NCI-H187 (cell line): Measurements from ENCODE around the gene CNNM4.

Source experiments
- DNase-seq, 2 experiments: peaks; one replicate each; lab custom pipeline; 2025; lab: John Stamatoyannopoulos, UW

Gene CNNM4

DNA sequence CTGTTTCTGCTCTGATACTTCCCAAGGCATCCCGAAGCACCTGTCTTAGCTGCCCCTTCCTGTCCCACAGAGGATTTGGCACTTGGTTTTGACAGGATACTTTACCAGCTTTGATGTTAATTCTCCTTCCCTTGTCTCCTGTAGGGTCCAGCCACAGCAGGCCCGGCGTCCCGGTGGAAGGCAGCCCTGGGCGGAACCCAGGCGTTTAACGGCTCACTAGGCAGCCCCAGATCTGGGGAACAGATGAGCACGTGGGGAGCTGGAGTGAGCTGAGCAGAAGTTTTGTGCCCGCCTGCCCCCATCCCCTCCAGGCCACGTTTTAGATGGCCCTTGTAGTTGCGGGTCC is 71.7 kb downstream of the CNNM4 start:
- DNase-seq = no peak

DNA sequence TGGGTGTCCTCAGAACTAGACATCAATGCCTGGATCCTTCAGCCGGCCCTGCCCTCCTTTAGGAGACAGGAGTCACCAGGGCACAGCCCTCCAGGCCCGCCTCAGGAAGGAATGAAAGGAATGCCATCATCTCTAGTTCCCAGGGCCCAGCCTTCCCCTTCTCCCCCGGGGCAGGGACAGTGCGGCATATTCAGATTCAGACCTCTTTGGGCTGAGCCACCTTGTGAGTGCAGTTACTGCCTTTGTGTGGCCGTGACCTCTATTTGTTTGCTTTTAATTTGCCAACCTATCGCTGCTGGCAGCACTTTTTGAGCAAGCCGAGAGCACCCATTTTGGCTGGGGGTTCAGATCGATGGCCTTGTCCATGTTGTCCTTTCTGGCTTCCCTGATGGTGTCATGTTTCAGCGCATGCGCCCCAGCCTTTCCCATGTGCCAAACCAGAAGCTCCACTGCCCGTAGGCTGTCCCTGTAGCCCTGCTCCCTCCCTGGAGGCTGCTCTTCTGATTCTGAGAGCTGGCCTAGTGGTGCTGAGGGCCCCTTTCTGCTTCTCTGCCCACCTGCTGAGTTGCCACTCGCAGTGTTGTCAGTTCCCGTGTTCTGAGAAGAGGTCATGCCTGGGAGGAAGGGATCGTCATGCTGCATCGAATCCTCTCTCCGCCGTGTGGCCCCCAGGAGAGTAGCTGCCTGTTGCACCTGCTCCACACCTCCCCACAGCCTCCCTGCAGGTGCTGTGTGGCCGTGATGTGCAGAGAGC is 72.2 kb downstream of the CNNM4 start:
- DNase-seq = peak; percentile 93 to 94

DNA sequence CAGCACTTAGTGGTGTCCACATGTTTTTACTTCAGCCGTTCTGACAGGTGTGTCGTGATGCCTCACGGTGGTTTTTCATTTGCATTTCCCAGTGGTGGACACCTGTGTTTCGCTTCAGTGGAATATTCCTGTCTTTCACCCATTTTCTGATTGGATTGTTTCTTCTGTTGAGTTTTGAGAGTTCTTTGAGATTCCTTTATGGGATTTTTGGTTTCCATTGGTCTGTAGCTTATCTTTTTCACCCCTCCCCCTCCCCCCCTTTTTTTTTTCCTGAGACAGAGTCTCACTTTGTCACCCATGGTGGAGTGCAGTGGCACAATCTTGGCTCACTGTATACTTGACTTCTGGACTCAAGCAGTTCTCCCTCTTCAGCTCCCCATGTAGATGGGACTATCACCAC is 75.1 kb downstream of the CNNM4 start:
- no peak for DNase-seq

DNA sequence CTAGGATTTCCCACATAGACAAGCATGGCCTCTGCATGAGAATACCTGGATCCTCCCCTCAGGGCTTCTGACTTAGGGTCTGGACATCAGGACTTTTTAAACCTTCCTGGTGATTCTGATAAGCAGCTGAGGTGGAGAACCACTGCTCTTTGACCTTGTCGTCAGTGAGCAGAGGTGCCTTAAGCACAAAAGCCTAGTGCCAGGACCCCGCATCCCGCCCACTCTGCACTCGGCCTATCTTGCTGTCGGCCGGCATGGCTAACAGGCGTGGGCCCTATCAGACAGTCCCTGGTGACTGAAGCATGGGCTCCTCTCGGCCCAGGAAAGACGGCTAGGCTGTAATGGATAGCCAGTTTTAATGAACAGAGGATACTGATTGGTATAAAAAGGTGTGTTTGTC is 76.9 kb downstream of the CNNM4 start:
- DNase-seq = no peak

DNA sequence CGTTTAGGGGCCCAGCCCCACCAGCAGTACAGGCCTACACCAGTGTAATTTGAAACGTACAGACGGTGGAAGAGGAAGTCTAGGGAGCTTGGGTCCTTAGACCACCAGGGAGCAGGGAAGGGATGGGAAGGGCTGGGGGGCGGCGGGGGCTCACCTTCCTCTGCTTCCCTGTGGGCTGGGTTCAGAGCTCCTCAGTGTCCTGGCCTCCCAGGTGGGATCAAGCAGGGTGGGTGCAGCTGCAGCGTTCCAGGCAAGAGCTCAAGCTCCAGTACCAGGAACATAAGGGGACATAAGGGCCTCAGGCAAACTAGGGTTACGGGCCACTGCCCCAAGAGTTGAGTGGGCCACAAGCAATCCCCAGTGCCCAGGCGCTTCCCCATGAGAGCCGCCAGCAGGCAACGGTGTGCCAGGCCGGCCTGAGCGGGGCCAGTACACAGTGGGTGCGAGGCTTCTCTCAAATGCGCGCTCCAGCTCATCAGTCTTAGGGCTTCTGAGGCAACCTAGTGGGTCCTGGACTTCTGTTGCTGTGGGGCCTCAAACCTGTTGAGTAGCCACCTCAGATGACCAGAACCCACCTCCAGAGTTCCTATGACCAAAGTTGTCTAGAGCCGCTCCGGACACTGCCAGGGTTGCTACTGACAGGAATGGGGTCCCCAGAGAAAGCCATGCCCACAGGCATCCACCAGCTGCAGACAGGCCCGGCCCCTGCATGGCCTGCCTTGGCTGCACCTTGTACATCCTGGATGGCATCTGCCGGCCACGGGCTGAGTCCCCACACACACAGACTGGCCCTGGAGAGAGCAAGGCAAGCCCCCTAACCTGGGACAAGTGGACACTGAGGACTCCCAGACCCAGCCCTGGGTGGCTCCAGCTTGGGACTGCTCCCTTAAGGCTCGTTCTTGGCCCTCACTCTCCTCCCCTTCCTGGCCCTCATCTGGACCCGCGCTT is 77.9 kb downstream of the CNNM4 start:
- no peak for DNase-seq

DNA sequence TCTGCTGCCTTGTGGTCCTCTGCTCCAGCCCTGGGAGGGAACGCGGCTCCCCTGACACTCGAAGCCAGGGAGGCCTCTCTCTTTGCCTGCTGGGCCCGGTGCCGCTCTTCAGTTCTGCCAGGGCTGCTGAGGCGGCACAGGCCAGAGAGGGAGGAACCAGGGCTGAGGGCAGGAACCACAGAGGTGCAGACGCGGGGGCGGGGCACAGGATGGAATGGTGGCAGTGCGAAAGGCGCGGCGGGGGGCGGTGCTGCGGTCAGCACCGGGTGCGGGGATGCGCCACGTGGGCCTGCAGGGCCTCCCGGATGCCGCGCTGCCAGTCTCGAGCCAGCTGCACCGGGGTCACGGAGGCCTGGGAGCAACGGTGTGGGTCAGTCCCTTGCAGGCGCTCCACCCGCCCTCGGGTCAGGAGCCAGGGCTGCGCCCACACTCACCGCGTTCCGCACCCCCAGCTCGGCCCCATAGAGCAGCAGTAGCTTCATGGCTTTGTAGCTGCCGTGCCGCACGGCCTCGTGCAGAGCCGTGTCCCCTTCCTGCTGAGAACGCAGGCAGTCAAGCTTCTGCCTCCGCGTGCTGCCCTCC is 78.7 kb downstream of the CNNM4 start:
- DNase-seq = peak; percentile 44 to 45

DNA sequence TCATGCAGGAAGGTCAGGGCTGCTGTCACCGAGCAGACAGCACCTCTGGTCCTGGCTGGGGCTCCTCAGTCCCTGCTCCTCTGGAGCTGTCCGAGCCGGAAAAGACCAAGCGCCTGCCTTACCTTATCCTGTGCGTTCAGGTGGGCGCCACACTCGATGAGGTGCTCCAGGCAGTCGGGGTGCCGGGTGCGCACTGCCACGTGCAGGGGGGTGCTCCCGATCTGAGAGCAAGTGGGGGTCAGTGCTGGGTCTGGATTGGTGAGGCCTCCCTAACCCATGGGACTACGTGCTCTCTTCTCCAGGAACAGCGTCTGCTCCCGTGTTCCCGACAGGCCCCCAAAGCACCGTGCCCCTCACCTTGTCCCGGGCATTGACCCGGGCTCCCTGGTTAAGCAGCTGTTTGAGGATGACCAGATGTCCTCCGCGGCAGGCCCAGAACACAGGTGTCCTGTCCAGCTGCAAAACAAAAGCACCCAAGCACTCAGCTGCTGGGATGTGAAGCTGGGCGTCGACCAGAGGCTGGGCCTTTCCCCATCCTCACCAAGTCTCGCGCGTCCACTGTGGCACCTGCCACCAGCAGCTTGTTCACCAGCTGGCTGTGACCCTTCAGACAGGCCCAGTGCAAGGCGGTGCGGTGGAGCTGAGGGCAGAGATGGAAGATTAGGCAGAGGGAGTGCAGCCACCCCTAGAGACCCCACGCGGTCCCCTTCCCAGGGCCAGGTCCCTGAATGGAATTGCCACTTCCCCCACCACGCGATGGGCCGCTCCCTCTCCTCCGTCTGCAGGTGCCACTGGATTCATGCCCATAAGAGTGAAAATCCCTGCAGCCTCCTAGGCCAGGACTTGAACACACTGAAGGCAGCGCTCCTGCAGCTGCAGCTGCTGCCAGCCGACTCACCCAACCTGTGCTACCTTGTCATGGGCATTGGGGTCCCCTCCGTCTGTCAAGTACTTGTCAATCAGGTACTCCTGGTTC is 79.5 kb downstream of the CNNM4 start:
- DNase-seq = no peak

DNA sequence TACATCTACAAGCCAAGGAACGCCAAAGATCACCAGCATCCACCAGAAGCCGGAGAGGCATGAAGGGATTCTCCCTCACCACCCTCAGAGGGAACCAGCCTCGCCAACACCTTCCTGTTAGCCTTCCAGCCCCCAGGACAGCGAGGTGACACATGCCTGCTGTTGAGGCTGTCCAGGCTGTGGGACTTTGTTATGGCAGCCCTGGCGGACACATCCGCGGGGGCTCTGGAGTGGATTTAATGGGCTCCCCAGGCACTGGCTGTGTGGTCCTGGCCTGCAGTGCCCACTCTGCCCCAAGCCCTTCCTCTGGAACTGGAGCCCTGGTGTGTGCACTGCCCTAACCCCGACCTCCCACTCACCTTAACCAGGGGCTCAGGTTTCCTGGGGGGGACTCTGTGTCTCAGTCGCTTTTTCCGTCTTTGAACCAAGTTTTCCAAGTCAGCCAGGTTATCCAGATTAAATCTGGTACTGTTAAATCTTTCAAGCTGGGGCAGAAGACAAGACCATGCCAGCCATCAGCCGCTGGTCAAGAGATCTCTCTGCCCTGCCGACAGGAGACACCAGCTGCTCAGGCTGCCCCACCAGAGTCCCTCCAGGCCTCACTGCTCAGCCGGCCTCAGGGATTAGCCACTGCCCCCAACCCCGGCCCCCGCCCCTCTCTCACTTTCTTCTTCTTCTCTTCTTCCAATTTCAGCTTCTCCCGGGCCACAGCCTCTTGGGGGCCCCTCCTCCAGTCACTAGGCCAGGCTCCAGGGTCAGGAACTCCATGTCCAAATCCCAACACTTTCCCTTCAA is 81.2 kb downstream of the CNNM4 start:
- no peak for DNase-seq

DNA sequence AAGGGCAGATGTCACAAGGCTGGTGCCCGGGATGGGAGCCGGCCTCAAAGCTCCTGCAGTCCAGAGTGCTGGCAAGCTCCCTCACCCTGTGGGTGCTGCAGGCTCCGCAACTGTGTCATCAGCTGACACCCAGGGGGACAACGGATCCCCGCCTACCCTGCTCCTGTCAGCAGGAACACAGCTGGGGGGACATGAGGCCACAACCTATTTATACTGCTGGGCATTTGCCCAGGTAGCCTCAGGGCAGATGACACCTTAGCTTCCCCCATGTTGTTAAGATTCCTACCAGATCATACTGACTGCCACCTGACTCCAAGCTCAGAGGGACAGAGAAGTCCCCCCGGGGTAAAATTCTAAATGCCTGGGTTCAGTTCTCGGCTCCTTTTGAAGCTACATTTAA is 81.9 kb downstream of the CNNM4 start:
- DNase-seq = no peak

DNA sequence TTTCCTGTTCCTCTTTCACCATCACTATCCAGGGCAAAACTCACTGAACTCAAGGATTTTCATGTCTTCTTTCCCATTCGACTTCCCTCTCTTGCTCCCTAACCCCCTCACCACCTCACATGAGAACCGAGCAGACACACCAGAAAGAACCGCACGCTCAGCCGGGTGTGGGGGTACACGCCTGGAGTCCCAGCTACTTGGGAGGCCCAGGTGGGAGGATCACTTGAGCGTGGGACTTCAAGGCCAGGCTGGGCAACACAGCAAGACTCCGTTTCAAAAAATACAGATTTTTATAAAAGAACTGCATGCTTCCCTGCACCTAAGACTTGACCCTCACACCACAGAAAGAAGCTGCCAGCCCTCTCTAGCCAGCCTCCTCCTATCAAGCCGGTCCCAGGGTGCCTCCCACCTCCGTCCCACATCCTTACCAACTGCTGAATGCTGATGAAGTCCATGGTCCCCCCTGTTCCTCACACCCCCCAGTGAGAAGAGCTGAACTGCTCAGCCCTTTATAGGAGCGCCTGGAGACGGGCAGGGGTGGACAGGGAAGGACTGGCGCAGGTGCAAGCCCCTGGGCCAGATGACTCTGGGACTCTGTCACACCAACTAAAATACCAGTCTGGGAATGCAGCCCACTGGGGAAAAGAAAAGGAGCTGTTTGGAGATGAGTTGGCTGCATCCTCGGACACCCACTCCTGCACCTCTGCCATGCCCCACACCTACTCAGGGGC is 83.0 kb downstream of the CNNM4 start, which contains the start of gene ANKRD23:
ANKRD23 (minus strand) TSS at position 484 of the 731 bp plus-strand sequence; CDS start at position 455, 29 bp downstream.
- no peak for DNase-seq

DNA sequence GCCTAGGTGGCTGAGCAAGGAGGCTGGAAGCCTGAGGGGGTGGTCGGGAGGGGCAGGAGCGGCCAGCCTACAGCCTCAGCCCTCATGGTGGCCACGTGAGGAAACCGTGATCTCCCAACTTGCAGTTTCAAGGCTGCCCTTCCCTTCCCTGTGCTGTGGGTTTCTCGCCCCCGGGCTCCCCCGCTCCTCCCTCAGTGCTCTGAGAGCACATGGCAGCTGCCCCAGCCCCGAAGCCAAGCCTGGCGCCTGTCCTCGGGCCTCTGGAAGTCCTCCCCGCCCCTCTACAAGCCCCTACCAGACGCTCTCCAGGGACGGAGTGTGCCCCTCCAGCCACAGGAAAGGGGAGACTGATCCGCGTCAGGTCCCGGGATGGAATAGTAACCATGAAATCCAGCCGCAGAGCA is 83.7 kb downstream of the CNNM4 start:
- no peak for DNase-seq

DNA sequence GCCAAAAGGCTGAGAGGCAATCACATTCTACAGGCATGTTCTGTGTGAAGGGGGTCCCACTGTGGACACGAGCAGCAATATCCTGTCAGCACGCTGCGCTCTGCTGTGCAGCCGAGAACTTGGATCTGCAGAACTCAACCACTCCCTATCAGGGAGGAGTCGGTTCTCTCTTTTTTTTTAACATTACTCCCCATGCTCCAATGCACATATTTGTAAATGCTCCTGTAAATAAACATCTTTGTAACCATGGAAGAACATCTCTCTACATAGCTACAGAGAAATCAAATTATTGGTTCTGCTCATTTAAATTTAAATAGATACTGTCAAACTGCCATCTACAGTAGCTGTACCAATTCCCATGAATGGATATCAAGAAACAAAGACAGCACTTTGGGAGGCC is 86.1 kb downstream of the CNNM4 start:
- no peak for DNase-seq

DNA sequence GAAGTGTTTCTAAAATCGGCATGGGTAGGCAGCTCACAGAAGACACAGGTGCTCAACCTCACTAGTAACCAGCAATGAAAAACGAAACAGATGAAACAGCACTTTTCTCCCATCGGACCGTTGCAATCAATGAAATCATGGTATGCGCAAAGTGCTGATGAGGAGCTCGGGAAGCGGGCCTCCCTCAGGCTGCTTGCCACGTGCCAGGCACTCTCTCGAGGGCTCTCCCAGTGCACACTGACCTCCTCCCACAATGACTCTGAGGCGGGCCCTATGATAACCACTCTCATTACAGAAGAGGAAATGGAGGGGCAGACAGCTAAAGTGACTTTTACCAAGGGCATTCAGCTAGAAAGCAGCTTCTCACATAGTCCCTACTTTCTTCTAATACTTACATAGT is 86.9 kb downstream of the CNNM4 start:
- DNase-seq = no peak

DNA sequence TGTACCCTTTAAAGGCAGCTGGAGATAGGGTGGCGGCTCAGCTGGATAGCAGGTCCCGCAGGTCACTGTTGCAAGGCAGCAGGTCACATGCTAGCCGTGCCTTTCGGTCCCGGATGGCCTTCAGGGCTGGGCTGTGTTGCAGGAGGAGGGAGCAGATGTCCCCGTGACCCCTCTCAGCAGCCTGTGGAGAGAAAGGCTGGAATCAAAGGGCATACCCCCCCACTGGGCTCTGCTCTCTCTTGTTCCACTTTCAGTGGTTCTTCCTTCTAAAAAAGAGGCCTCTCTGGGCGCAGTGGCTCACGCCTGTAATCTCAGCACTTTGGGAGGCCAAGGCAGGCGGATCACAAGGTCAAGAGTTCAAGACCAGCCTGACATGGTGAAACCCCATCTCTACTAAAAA is 87.6 kb downstream of the CNNM4 start:
- no peak for DNase-seq

DNA sequence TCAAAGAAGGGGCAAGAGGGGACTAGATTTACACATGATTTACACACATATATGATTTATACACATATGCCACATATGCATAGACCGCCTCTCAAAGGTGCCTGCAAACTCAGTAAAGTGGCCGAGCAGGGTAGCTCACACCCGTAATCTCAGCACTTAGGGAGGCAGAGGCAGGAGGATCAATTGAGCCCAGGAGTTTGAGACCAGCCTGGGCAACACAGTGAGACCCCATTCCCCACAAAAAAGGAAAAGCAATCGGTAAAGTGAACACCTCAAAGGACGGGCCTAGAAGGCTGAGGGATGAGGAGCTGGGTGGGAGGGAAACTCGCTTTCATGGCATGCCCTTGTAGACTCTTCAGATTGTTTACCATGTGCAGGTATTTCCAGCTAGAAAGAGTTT is 92.0 kb downstream of the CNNM4 start:
- no peak for DNase-seq

DNA sequence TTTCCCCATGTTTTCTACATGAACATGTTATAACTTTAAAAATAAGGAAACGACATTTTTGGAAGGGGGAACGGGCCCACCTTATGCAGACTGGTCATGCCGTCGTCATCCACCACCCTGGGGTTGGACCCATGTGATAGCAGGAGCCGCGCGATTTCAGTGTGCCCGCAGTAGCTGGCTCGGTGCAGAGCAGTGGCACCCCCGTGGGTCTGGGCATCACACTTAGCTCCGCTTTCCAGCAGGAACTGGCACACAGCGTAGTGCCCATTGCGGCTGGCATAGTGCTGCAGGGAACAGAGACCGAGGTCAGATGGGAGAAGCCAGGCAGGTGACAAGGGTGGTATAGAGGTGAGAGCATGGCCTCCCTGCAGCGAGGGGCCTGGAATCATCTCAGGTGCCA is 92.6 kb downstream of the CNNM4 start:
- no peak for DNase-seq

DNA sequence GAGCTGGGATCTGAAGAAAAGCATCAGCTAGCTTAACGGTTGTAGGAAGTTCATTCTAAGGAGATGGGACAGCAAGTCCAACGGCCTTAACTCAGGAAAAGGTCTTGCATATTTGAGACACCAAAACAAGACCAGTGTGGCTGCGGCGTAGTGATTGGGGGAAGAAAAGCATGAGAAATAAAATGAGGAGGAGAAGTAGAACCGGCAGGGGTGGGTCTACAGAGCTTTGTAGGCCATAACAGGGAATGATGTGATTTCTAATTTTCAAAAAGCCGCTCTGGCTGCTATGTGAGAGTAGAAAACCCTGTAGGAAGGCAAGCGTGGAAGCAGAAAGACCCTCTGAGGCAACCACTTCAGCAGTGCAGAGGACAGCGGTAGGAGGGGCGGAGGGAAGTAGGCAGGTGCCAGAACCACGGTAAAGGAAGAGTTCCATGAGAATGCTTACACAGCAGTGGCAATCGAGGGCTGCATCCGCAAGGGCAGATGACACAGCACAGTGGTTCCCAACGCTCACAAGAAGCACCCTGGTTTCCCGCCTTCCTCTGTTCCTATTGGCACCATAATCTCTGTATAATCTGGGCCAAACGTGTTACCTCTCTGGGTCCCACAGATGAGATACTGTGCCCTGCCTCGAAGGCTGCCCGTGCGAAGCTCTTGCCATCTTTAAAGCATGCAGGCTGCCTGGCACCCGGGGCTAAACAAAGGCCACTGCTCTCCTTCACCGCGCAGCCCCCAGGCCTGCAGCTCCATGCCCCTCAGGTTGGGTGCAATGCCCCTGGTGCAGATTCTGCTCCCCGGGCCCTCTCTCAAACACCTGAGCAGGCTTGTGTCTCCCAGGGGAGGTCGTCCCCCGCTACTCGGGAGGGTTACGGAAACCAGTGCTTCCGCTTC is 96.3 kb downstream of the CNNM4 start:
- DNase-seq = peak in 1 of 2 experiments; percentile 16

DNA sequence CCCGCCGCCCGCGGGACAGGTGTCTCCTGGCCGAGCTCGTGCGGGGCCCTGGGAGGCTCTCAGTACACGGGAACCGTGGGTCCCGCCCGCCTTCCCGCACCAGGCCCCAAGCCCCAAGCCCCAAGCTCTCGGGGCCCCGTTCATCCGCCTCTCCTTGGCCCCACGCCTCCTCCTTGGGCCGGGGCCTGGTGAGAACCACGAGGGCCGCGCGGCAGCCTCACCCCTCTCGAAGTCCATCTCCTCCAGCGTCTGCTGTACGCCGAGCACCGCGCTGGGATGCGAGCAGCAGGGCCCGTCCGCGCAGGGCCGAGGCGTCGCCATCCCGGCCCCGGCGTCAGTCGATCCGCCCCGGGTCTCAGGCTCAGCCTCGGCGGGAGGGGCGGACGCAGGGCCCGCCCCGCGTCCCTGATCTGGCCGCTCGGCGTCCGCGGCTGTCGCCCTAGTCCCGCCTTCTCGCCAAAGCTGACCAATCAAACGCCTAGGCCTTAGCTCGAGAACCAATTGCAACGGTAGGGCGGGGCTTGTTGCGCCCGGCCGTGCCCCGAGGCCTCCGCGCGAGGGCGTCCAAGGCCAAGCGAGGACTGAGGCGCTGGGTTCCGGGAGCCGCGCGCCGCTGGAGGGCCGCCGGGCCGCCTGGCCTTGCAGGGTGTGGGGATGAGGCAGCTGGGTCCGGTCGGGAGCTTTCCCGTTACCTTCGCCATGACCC is 97.1 kb downstream of the CNNM4 start, which contains the start of gene ANKRD39:
ANKRD39 (minus strand) TSS at position 350 of the 706 bp plus-strand sequence; CDS start at position 321, 29 bp downstream.
- DNase-seq = peak; percentile 96 to 97
